Heart left ventricle (tissue), 13 donors: Measurements from ENCODE around the gene CHRNA7.
"Not testable (repeated sequence)": the region's sequence is repeated elsewhere in the genome, so short reads cannot be mapped to it uniquely, and the experiment has no call there.

Source experiments
- POLR2A ChIP-seq, 2 donors: fragments of 450-650 bp; IDR thresholded peaks; one replicate each; pipeline ENCODE4 v1.6.1; 2017; ENCODE audit warnings: antibody characterized with exemption in 2 of 2, mild to moderate bottlenecking in 2 of 2, moderate library complexity in 2 of 2
- TF ChIP-seq, protein P1 (sequence below), 12 donors: fragments of 200-600 bp; sonication (generic) in 4 of 12; IDR thresholded peaks; one replicate each; pipeline versions ENCODE4 v1.5.0 to v1.8.0; 2018 to 2022; ENCODE audit warnings: antibody characterized with exemption in 12 of 12, mild to moderate bottlenecking in 5 of 12
- donor health status: ischemic (EF 13 %, LVEDD 7.1; RV severe dilation, severe dysfunction).
- donor health status: DM: no; HTN: yes; CAD: no.
- donor health status: DM: no; HTN: no; CAD: no.
- donor health status: ischemic (EF 25% LVEDD 6.9; RV normal size, moderate dysfunction).
- donor health status: ischemic (EF 25% LVEDD 5.7; RV mildly dilated, moderate dysfunction).
- donor health status: ischemic (EF 35%, LVEDD 5.7; RV mildly dilated, moderate dysfunction).
- donor health status: nonischemic (EF 11% LVEDD 7.7; RV severe dilation, severe dysfunction).
- donor health status: DM: yes; HTN: yes; CAD: no.
- donor health status: PGD.
- donor health status: ischemic (EF 29% LVEDD 5.4; RV normal size, mild dysfunction).
- donor health status: nonischemic (EF 23%, LVEDD 6.1; RV moderate dilation, normal function).

GRCh38 chr15:32209081-32209480, 178.8 kb downstream of the CHRNA7 start:
- TF ChIP-seq, protein P1, sequence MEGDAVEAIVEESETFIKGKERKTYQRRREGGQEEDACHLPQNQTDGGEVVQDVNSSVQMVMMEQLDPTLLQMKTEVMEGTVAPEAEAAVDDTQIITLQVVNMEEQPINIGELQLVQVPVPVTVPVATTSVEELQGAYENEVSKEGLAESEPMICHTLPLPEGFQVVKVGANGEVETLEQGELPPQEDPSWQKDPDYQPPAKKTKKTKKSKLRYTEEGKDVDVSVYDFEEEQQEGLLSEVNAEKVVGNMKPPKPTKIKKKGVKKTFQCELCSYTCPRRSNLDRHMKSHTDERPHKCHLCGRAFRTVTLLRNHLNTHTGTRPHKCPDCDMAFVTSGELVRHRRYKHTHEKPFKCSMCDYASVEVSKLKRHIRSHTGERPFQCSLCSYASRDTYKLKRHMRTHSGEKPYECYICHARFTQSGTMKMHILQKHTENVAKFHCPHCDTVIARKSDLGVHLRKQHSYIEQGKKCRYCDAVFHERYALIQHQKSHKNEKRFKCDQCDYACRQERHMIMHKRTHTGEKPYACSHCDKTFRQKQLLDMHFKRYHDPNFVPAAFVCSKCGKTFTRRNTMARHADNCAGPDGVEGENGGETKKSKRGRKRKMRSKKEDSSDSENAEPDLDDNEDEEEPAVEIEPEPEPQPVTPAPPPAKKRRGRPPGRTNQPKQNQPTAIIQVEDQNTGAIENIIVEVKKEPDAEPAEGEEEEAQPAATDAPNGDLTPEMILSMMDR (IDR thresholded peaks at IDR 0.05) = not testable (repeated sequence)
- TF ChIP-seq POLR2A (IDR thresholded peaks at IDR 0.05) = not testable (repeated sequence)
